ENCODE measurements around the gene COL18A1.

DNA sequence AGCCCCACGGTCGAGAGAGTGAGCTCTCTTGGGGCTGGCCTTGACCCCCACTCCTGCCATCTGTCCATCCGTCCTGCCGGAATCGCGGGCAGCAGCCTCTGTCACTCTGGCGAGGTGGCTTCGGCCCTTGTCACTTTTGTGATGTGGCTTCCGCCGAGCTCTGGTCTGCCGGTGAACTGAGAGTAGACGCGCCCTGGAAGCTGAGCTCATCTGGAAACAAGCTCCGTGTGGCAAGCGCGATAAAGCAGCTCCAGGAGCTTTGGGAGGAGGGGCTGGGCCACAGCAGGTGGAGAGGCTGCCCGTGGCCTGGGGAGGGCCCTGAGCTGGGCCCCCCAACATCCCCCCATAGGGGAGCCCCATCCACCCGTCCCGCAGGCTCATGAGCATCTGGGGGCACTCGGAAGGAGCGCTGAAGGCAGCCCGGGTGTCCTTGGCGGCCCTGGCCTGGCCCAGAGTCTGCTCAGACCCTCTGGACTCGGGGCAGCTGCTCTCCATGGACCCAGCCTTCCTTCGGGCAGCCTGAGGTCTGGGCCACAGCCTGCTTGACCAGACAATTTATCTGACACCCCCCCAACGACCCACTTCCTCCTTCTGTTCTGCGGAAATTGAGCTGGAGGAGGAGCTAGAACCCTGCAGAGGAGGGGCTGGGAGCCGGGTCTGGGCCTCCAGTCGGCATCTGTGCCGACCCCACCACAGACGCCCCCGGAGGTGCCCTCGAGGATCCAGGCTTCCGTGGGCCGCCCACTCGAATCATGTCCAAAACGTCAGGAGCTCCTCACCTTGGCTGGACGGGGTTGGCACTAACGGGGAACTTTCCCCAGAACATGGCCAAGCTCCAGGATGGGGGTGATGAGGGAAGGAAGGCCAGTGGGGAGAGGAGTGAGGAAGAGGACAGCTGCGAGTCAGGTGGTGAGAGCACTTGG, 78.2 kb downstream of the COL18A1 start:
- TF ChIP-seq, protein P1, sequence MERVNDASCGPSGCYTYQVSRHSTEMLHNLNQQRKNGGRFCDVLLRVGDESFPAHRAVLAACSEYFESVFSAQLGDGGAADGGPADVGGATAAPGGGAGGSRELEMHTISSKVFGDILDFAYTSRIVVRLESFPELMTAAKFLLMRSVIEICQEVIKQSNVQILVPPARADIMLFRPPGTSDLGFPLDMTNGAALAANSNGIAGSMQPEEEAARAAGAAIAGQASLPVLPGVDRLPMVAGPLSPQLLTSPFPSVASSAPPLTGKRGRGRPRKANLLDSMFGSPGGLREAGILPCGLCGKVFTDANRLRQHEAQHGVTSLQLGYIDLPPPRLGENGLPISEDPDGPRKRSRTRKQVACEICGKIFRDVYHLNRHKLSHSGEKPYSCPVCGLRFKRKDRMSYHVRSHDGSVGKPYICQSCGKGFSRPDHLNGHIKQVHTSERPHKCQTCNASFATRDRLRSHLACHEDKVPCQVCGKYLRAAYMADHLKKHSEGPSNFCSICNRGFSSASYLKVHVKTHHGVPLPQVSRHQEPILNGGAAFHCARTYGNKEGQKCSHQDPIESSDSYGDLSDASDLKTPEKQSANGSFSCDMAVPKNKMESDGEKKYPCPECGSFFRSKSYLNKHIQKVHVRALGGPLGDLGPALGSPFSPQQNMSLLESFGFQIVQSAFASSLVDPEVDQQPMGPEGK (CRISPR knock-in tag; IDR thresholded peaks at IDR 0.05; ENCODE audit: borderline replicate concordance): no peak
- TF ChIP-seq, protein P2, sequence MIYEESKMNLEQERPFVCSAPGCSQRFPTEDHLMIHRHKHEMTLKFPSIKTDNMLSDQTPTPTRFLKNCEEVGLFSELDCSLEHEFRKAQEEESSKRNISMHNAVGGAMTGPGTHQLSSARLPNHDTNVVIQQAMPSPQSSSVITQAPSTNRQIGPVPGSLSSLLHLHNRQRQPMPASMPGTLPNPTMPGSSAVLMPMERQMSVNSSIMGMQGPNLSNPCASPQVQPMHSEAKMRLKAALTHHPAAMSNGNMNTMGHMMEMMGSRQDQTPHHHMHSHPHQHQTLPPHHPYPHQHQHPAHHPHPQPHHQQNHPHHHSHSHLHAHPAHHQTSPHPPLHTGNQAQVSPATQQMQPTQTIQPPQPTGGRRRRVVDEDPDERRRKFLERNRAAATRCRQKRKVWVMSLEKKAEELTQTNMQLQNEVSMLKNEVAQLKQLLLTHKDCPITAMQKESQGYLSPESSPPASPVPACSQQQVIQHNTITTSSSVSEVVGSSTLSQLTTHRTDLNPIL (CRISPR knock-in tag; IDR thresholded peaks at IDR 0.05; ENCODE audit: low read depth): no peak
